ENCODE results near the gene AKAP12. TPM values are rescaled to one million over a fixed set of nuclear protein-coding genes. Genes with fewer than 3 reads are reported as not detected.
A peak's percentile ranks its signal among the peaks of the same experiment; 100 is the strongest.

Gene AKAP12
- total RNA-seq, 1 experiment from 2014 or later, result 27.3 TPM

DNA sequence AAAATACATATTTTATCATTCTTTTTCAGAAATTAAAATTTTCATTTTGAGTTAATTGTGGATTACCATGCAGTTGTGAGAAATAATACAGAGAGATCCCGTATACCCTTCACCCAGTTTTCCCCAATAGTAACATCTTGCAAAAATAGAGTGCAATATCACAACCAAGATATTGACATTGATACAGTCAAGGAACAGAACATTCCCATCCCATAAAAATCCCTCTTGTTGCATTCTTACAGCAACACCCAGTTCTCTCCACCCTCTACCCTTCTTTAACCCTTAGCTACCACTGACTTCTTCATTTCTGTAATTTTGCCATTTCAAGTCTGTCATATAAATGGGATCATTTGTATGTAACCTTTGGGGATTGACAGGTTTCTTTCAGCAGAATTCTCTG, 6.9 kb upstream of the AKAP12 start:
- DNase-seq (ENCODE audit: low read depth), result no peak

DNA sequence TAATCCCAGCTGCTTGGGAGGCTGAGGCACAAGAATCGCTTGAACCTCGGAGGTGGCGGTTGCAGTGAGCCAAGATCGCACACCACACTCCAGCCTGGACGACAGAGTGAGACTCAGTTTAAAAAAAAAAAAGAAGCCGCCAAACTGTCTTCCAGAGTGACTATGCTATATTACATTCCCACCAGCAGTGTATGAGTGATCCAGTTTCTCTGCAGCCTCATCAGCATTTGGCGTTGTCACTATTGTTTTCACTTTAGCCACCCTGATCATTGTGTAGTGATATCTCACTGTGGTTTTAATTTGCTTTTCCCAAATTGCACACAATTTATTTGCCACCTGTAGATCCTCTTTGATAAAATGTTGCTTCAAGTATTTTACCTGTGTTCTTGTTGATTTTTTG, 6.0 kb upstream of the AKAP12 start:
- DNase-seq (ENCODE audit: low read depth), result no peak

DNA sequence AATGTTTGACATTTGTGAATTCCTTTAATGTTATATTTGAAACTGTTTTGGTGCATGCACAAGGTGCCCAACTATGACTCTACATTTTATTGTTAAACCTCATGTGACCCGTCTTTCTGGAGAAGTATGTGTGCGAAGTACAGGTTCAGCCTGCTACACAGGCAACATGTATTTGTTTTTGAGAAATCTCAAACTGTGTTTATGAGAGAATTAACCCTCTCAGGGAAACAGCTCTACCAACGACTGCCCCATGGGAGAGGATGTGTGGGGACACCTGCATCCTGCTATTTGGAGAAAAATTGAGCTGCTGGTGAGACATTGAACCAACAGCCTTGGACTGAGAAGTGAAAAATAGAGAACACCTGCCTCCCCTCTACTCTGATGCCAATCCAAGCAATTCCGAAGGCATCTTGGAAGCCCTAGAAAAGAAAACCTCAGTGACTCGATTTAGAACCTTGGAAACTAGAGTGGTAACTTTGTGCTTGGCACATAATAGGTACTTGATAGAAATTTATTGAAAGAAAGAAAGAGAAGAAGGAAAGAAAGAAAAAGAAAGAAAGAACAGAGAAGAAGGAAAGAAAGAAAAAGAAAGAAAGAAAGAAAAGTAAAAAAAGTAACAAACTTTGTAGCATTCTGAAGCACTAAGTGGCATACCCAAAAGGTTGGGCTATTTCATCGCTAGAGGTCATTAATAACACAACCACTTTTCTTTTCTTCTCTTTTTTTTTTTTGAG, 2.9 kb upstream of the AKAP12 start:
- DNase-seq (ENCODE audit: low read depth), result no peak

DNA sequence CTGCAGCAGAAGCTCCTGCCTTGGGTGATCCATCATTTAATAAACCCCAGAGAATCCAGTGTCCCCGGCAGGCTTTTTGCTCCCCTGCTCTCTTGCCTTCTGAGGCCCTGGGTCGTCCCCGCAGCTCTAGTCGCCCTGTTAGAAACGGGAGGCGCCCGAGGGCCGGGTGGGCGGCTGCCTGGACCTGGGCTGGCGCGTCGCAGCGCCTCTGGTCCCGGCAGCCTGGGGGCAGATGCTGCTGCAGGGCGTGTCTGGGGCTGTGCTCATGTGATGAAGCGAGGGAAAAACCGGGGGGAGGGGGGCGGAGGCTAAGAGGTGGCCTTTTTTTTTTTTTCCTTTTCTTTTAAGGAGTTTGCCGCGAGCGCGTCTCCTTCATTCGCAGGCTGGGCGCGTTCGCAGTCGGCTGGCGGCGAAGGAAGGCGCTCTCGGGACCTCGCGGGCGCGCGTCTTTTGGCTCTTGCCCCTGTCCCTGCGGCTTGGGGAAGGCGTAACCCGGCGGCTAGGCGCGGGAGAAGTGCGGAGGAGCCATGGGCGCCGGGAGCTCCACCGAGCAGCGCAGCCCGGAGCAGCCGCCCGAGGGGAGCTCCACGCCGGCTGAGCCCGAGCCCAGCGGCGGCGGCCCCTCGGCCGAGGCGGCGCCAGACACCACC, 394 bp downstream of the AKAP12 start:
- DNase-seq (ENCODE audit: low read depth), result peak; percentile 66

DNA sequence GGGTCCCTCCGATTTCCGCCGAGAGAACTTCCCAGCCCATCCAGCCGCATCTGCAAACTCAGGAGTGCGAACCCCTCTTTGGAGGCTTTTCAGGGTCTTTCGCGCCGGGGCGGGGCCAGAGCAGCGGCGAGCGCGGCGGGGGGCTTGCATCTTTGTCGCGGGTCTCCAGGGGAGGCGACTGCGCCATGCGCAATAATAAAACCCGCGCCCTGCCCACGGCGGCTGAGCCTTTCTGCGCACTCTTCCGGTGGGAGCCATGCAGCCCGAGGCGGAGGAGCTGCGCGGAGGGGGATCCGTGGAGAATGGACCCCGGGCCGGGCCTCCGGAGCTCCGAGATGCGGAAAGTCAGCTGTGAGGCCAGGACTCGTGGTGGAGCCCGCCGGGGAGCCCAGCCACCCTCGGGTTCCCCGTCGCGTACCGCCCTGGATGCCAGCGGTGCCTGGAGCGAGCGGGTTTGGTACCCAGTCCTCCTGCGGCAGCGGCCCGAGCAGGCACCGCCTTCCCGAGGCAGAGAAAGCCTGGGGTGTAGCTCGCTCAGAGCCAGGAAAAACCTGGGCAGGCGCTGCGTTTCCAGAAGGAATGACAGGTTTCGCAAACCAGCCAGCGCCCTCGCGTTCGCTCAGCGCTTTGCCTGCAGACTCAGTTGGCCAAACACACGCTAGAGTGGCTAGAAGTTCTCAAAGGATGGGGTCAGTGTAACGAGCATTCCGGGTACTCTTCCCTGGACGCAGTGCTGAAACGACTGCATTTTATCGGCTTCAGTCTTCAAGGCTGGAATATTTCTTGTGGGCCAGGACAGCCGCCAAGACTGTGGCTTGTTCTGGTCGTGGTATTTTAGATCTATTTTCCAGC, 1.2 kb downstream of the AKAP12 start:
- DNase-seq (ENCODE audit: low read depth), result peak; percentile 26

DNA sequence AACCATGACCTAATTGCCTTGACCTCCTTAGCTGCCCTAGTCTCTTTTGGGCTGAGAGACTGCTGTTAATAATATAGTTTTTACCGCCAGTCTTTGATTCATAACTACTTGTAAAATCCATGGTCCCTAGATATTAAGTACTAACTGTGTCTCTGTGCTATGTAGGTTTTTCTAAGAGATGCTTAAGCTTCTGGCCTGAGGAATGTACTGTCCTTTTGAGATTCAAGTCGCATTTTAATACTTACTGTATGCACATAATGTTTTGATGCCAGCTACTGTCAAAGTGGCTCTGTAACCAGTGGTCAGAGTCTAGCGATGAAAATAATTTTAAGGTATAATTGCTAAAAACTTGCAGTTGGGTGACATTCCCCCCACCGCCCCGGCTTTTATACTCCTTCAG, 2.1 kb downstream of the AKAP12 start:
- DNase-seq (ENCODE audit: low read depth), result no peak

DNA sequence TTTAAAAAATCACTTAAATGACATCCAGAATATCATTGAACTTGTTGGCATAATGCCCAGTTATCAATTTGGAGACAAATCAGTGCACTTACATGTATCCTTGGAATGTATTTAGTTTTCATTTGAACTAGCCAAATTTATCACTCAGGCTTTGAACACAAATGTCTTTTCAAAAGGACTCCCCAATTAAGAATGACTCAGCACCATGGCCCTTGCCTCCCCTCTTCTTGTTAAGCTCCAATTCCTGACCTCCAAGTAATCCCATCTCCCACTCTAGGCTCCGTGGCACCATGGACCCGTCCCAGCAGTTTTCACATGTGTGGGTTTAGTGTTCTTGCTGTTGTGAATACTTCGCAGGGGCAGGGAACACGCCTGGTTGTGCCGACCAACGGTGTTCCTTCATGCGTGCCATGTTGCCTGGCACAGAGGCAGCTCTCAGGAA, 2.7 kb downstream of the AKAP12 start:
- no peak for DNase-seq (ENCODE audit: low read depth)

DNA sequence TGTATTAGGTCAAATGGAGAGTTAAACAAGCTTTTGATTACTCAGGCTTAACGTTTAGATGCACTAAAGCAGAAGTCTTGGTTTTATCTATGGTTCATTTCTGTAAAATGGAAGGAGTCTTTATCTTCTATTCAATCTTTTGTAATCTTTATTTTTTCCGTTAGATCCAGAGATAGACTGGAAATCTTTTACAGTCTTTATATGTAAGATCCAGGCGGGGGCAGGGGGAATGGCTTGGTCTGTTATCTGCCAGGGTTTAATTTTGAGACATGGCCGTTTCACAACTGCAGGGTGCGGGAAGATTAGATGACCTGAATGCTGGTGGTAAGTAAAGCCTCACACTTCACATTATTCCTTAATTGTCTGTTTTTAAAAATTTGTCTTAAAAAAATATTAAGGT, 3.7 kb downstream of the AKAP12 start:
- DNase-seq (ENCODE audit: low read depth), result no peak

DNA sequence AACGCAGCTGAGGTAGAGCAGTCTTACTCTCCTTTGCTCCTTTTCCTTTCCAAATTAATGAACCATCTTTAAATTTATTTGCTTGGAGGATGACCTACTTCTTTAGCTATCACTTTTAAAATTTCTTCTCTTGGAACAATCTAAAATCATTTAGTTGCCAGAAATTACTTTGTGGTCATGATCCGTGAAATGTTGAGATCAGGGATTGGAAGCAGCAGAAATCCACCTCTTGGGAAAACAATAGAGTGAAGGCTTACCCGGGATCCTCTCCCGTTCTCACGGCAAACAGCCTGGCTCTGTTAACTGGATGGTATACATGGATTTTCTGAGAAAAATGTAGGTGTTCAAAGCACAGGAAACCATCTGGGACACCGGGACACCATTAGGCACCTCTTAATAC, 7.7 kb downstream of the AKAP12 start:
- DNase-seq (ENCODE audit: low read depth), result no peak

DNA sequence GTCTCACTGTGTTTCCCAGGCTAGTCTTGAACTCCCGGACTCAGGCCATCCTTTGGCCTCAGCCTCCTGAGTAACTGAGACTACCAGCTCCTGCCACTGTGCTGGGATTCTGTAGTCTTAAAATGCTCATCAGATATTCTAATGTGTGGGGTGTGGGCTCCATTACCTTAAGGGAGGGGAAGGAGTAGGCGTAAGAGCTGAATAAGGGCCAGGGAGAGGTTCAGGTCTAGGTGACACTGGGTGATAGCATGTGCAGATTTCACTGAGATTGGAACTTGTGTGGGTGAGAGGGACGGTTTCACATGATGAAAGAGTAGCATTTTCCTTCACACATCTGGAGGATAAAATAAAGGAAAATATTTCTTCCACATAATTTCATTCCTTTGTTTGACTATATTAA, 8.5 kb downstream of the AKAP12 start:
- no peak for DNase-seq (ENCODE audit: low read depth)

DNA sequence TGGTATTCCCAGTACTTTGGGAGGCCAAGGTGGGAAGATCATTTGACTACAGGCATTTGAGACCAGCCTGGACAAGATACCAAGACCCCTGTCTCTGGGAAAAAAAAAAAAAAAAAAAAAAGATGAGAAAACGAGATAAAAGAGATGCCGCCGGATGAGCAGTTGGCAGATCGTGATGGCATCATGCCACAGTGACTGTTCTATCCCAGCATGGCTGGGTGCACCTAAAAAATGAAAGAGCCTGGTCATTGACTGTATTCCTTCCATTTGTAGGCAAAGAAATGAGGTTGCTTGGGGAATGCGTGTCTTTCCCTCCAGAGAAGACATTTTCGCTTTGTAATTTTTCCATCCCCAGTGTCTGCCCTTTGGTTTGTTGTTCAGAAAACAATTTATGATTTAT, 12.9 kb downstream of the AKAP12 start:
- DNase-seq (ENCODE audit: low read depth), result no peak

DNA sequence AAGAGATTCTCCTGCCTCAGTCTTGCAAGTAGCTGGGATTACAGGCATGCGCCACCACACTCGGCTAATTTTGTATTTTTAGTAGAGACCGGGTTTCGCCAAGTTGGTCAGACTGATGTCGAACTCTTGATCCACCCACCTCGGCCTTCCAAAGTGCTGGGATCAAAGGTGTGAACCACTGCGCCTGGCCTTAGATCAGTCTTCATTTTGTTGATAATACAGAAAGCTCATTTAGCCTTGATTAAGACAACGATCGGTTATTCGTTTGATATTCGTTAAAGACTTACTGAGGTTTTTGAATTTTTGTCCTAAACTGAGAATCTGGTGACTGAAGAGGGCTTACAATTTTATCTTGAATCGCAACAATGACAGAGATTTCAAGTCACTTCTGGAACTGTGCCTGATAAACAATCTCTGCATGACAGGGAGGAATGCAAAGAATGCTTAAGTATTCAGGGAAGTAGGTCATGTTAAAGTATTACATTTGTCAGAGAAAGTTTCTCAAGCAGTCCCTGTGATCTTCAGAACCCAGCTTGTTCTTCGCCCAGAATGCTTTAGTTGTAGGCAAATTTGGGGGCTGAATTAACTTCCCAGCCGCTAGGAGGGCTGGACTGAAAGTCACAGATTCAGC, 14.8 kb downstream of the AKAP12 start:
- DNase-seq (ENCODE audit: low read depth), result no peak

DNA sequence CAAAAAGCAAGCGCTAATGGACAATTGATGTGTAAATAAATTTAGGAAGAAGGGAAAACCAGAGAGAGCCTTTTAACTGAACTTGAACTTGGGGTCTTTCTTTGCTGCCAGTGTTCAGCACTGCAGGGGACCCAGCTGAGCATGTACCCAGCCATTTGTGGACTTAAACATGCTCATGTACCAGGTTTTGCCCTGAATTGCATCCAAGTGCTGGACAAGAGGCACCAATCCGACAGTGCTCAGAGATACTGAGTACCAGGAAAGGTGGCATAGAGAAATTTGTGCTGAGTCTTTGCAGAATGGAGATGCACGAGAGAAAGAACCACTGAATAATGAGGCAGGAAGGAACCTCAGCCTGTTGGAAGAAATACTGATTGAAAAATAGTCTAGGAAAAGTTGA, 16.0 kb downstream of the AKAP12 start:
- no peak for DNase-seq (ENCODE audit: low read depth)

DNA sequence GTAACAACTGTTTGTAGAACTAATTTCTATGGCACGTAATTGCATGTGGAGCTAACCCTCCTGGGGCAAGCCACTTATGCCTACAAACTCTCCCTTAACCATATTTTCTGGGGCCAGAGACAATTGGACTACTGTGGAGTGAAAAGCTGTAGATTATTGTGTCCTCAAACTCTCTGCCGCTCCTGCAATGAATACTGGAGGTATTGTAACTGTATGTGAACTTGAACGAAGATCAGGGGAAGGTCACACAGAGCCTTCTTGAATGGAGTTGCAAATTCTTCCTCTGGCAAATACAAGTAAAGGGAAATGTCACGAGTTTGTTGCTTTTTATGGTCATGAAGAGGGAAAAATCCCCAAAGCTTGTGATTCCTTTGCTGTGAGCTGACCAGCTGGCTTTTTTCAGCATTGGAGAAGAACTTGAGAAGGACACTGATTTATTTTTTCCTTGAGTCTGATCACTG, 18.2 kb downstream of the AKAP12 start:
- no peak for DNase-seq (ENCODE audit: low read depth)

DNA sequence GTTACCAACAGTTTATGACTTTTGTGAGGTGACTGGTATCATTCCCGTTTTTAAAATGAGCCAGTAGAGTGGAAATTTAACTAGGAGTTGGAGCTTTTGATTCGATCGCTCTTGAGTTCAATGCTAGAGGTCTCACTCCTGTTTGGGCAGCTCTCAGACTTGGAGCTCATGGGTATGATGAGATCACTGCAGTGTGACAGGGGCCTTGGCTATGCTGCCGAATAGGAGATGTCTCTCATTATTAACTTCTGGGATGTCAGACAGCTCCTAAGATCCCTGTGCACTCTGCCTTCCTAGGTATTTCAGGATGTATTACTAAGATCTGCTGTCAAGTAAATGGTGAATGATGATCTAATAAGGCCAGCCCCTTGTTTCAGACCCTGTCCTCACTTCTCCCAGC, 20.4 kb downstream of the AKAP12 start:
- no peak for DNase-seq (ENCODE audit: low read depth)

DNA sequence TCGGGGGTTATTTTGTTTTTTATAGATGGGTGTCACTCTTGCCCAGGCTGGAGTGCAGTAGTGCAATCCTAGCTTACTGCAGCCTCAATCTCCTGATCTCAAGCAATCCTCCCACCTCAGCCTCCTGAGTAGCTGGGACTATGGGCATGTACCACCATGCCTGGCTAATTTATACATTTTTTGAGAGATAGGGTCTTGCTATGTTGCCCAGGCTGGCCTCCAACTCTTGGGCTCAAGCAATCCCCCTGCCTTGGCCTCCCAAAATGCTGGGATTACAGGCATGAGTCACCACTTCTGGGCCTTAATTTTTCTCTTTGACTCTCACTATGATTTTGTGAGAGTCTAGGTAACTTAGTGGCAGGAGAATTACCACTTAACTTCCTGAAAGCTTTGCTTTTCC, 23.3 kb downstream of the AKAP12 start:
- no peak for DNase-seq (ENCODE audit: low read depth)

DNA sequence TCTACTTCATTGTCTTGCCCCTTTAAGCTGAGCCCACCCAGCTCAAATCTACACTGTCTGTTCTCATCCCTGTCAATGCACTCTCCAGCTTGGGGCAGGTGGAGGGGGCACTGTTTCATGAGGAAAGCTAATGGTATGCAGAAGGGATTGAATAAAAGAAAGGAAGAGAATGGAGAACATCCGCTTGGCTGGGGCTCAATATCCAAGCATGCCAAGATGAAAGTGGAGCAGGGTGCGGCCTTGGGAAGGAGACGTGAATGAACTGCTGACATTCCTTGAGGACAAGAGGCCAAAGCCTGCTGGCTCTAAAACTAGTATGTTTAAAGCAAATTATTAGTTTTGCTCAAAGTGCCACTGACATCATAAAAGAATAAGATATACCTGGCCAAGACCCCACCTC, 24.2 kb downstream of the AKAP12 start:
- no peak for DNase-seq (ENCODE audit: low read depth)

DNA sequence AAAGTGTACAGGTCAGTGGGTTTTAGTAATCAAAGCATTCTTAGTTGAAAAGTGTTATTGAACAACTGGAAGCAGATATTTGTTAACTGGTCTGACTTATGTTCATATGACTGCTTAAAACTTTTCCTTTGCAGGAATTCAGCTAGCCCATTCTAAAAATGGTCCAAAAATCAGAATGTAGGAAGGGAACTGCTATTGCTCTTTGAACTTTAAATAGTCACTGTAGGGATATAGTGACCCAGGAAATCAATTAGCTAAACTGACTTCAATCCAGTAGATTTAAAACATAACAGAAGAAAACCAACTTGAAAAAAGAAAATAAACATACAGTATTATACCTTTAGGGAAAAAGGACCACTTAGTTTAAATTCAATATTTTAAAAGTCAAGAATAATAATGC, 25.5 kb downstream of the AKAP12 start:
- no peak for DNase-seq (ENCODE audit: low read depth)

DNA sequence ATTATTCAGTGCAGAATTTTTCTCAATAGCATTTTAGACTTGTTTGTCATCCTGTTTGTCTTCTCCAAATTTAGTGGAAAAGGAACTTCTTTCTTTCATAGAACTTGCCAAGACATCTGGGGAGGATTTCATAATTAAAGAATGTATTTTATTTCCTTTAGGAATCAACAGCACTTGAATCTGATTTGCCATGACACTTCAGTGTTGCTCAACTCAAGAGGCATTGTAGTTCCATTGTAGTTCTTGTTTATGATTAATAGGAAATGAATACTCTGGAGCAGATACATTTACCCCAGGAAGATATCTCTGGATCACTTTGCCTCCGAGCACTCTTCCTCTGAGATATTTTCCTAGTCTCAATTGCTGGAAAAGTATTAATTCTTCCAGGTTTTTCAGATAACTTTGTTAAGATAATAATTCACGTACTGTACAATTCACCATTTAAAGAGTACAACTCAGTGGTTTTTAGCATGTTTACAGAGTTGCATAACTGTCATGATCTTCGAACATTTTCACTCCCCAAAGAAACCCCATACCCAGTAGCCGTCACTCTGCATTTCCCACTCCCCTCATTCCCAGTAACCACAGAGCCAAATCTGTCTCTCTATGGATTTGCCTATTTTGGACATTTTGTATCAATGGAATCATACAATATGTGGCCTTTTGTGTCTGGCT, 29.7 kb downstream of the AKAP12 start:
- no peak for DNase-seq (ENCODE audit: low read depth)

DNA sequence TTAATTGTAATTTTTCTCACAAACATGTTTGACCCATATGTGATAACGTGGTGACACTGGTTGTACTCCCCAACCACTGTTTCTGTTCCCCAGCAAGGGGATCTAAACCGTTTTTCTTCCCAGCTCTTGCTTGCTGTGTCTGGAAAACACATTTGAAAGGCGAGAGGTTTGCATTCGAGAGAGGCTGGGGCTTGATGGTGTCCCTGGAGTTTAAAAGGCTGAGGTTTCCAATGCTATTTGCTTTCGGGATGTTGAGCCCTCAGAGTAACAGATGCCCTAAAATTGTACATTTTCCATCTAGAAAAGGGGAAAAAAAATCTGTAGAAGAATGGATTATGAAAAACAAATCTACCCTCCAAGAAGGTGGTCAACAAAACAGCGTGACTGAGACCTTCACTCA, 35.4 kb downstream of the AKAP12 start:
- DNase-seq (ENCODE audit: low read depth), result no peak

DNA sequence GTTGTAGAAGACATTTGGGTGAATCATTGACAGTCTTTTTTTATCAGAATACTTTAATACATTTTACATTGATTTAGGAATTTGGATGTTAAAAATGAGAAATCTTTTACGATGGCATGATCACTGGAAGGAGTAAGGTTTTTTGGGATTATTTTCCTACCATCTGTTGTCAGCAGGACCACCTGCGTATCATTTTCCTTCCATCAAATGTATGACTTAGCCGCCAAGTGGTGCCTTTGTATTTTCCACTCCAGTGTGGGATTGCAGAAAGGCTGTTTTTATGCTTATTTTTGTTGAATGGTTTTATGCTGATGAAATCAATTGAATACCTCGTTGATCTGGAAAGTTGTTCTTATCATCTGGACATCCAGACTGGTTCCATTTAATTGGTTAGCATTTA, 35.8 kb downstream of the AKAP12 start:
- DNase-seq (ENCODE audit: low read depth), result no peak
